ENCODE results near the gene HEATR1. TPM values are rescaled to one million over a fixed set of nuclear protein-coding genes. Genes with fewer than 3 reads are reported as not detected.

The HEATR1 gene
- total and polyA plus RNA-seq, 4 donors, result 3.3 to 19.4 (median 9.6) TPM

DNA sequence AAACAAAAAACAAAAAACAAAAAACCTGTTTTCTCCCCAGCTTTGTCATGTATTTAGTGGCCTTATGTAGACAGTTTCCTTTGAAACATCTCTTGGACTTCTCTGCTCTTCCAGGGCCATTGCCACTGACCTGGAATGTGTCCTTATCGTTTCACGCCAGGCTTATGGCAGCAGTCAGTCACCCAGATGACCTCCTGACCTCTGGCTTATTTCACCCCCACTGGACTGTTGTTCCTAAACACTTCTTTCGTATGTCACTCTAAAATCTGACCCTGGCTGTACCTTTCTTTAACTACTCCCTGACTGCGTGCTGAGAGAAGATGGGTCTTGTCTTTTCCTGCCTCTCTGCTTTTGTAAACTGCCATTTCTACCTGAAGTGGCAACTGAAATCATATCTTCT lies 71.5 kb downstream of the HEATR1 start:
- Histone ChIP-seq H3K4me3 (ENCODE audit: low read depth in 1 of 3, low read length in 3 of 3) (no peak overlapping the region), H3K9ac (ENCODE audit: low read depth in 1 of 2, low read length in 2 of 2) (no peak overlapping the region), H3K4me1 (ENCODE audit: control insufficient read depth in 4 of 4, insufficient read depth in 4 of 4, low read length in 3 of 4) (peaks cover 0 to 50% (median 42%) of the 10 kb centered on the region in 4 donors), H3K9me3 (ENCODE audit: control insufficient read depth in 4 of 4, low read length in 3 of 4) (no peaks in the 10 kb centered on the region), H3K27me3 (ENCODE audit: control insufficient read depth in 4 of 4, insufficient read depth in 4 of 4, low read length in 3 of 4) (no peaks in the 10 kb centered on the region), H3K36me3 (ENCODE audit: control insufficient read depth in 4 of 4, insufficient read depth in 3 of 4, low read depth in 1 of 4, low read length in 3 of 4) (peaks cover 3 to 14% (median 8%) of the 10 kb centered on the region in 4 donors), H3K27ac (ENCODE audit: low read depth in 1 of 2, low read length in 2 of 2) (peak overlapping the region in 1 of 2 donors; percentile 28)
- 34% methylated on average over 4 of the region's 4 CpGs for WGBS
- DNase-seq (ENCODE audit: low spot score), result no peak
- TF ChIP-seq YY1 (IDR thresholded peaks at IDR 0.05) (no peak), HNF4A (conservative IDR thresholded peaks at IDR 0.05) (peak; percentile 20 to 61), SP1 (IDR thresholded peaks at IDR 0.05) (peak; percentile 28), GABPA (IDR thresholded peaks at IDR 0.05 in 1 of 2, conservative IDR thresholded peaks at IDR 0.05 in 1 of 2) (no peak), HNF4G (IDR thresholded peaks at IDR 0.05) (no peak), FOXA2 (IDR thresholded peaks at IDR 0.05) (no peak), RAD21 (IDR thresholded peaks at IDR 0.05) (peak in 1 of 2 donors; percentile 6), JUND (IDR thresholded peaks at IDR 0.05) (no peak), EGR1 (IDR thresholded peaks at IDR 0.05; ENCODE audit: low read depth in 2 of 2) (no peak), TAF1 (conservative IDR thresholded peaks at IDR 0.05) (no peak), NR2F2 (IDR thresholded peaks at IDR 0.05) (peak; percentile 76), RXRA (IDR thresholded peaks at IDR 0.05) (peak; percentile 44 to 59), FOXA1 (IDR thresholded peaks at IDR 0.05) (no peak)
- TF ChIP-seq, protein P1, sequence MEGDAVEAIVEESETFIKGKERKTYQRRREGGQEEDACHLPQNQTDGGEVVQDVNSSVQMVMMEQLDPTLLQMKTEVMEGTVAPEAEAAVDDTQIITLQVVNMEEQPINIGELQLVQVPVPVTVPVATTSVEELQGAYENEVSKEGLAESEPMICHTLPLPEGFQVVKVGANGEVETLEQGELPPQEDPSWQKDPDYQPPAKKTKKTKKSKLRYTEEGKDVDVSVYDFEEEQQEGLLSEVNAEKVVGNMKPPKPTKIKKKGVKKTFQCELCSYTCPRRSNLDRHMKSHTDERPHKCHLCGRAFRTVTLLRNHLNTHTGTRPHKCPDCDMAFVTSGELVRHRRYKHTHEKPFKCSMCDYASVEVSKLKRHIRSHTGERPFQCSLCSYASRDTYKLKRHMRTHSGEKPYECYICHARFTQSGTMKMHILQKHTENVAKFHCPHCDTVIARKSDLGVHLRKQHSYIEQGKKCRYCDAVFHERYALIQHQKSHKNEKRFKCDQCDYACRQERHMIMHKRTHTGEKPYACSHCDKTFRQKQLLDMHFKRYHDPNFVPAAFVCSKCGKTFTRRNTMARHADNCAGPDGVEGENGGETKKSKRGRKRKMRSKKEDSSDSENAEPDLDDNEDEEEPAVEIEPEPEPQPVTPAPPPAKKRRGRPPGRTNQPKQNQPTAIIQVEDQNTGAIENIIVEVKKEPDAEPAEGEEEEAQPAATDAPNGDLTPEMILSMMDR (IDR thresholded peaks at IDR 0.05; ENCODE audit: low read depth, low read length, missing input control), result no peak
- TF ChIP-seq, protein P2, sequence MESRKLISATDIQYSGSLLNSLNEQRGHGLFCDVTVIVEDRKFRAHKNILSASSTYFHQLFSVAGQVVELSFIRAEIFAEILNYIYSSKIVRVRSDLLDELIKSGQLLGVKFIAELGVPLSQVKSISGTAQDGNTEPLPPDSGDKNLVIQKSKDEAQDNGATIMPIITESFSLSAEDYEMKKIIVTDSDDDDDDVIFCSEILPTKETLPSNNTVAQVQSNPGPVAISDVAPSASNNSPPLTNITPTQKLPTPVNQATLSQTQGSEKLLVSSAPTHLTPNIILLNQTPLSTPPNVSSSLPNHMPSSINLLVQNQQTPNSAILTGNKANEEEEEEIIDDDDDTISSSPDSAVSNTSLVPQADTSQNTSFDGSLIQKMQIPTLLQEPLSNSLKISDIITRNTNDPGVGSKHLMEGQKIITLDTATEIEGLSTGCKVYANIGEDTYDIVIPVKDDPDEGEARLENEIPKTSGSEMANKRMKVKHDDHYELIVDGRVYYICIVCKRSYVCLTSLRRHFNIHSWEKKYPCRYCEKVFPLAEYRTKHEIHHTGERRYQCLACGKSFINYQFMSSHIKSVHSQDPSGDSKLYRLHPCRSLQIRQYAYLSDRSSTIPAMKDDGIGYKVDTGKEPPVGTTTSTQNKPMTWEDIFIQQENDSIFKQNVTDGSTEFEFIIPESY (IDR thresholded peaks at IDR 0.05), result no peak
- TF ChIP-seq, protein P3, sequence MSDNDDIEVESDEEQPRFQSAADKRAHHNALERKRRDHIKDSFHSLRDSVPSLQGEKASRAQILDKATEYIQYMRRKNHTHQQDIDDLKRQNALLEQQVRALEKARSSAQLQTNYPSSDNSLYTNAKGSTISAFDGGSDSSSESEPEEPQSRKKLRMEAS (IDR thresholded peaks at IDR 0.05), result no peak
- TF ChIP-seq, protein P4, sequence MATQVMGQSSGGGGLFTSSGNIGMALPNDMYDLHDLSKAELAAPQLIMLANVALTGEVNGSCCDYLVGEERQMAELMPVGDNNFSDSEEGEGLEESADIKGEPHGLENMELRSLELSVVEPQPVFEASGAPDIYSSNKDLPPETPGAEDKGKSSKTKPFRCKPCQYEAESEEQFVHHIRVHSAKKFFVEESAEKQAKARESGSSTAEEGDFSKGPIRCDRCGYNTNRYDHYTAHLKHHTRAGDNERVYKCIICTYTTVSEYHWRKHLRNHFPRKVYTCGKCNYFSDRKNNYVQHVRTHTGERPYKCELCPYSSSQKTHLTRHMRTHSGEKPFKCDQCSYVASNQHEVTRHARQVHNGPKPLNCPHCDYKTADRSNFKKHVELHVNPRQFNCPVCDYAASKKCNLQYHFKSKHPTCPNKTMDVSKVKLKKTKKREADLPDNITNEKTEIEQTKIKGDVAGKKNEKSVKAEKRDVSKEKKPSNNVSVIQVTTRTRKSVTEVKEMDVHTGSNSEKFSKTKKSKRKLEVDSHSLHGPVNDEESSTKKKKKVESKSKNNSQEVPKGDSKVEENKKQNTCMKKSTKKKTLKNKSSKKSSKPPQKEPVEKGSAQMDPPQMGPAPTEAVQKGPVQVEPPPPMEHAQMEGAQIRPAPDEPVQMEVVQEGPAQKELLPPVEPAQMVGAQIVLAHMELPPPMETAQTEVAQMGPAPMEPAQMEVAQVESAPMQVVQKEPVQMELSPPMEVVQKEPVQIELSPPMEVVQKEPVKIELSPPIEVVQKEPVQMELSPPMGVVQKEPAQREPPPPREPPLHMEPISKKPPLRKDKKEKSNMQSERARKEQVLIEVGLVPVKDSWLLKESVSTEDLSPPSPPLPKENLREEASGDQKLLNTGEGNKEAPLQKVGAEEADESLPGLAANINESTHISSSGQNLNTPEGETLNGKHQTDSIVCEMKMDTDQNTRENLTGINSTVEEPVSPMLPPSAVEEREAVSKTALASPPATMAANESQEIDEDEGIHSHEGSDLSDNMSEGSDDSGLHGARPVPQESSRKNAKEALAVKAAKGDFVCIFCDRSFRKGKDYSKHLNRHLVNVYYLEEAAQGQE (IDR thresholded peaks at IDR 0.05), result no peak
- TF ChIP-seq, protein P5, sequence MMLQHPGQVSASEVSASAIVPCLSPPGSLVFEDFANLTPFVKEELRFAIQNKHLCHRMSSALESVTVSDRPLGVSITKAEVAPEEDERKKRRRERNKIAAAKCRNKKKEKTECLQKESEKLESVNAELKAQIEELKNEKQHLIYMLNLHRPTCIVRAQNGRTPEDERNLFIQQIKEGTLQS (IDR thresholded peaks at IDR 0.05), result no peak

All from liver (tissue), 9 donors.